ENCODE measurements around the gene ZP1. TPM values are rescaled to one million over a fixed set of nuclear protein-coding genes. Genes with fewer than 3 reads are reported as not detected.
A peak's percentile ranks its signal among the peaks of the same experiment; 100 is the strongest.
"Not testable (repeated sequence)": the region's sequence is repeated elsewhere in the genome, so short reads cannot be mapped to it uniquely, and the experiment has no call there.

Gene ZP1
- total RNA-seq, 5 donors from 2014 or later (not counting 1 experiment from before 2014, with no cell fraction given), result 0.20 to 1.0 TPM; not detected in 3

GRCh38 chr11:60906132-60906972 lies 39.0 kb downstream of the ZP1 start, which contains the start of gene PRPF19:
PRPF19 (minus strand) TSS chr11:60906585; CDS start chr11:60906382, 203 bp downstream.
- no peaks in the 10 kb centered on the region for H3K27me3 Mint-ChIP-seq
- Histone ChIP-seq H3K27me3 (replicated peaks in 1 of 2; ENCODE audit: control insufficient read depth in 2 of 2, extremely low read depth in 1 of 2, insufficient read depth in 2 of 2, low read length in 1 of 2) (no peaks in the 10 kb centered on the region), H3K27ac (ENCODE audit: low read length) (peak within 1 kb of the TSS; percentile 87), H3K4me3 (ENCODE audit: control insufficient read depth in 1 of 2, extremely low read depth in 1 of 2, low read length in 1 of 2) (peak within 1 kb of the TSS; percentile 72 to 89), H3K4me1 (ENCODE audit: control insufficient read depth in 1 of 2, extremely low read depth in 1 of 2, insufficient read depth in 2 of 2, low read length in 2 of 2) (peaks cover 24 to 36% of the 10 kb centered on the region in 2 experiments), H3K36me3 (ENCODE audit: control insufficient read depth in 2 of 2, extremely low read depth in 1 of 2, insufficient read depth in 1 of 2, low read length in 1 of 2) (peaks cover 10 to 35% of the 10 kb centered on the region in 2 donors), H3K9me3 (no peaks in the 10 kb centered on the region)
- ChIA-PET CTCF (interaction anchor here in 1 of 2 donors (0.7 to 2.0 kb wide), 2 partner anchors 7 to 9 kb away, joined by 3 to 11 read pairs; partner anchors contain the start of gene TMEM109), POLR2A (no interaction called here)
- ATAC-seq (replicated peaks in 1 of 4), result peak; percentile 92 to 97 (median 94)
- under 1% methylated on average over 75 of the region's 75 CpGs for WGBS (ENCODE audit: insufficient coverage)
- H3K4me3 Mint-ChIP-seq, result peak within 1 kb of the TSS; percentile 82 to 87 (median 86)
- no peaks in the 10 kb centered on the region for H3K9me3 Mint-ChIP-seq
- DNase-seq, result peak; percentile 97 to 100 (median 99)
- peaks cover 14% of the 10 kb centered on the region for H3K36me3 Mint-ChIP-seq
- H3K27ac Mint-ChIP-seq, result peak within 1 kb of the TSS; percentile 98 to 99
- peaks cover 53 to 61% (median 55%) of the 10 kb centered on the region in 3 donors for H3K4me1 Mint-ChIP-seq

DNA sequence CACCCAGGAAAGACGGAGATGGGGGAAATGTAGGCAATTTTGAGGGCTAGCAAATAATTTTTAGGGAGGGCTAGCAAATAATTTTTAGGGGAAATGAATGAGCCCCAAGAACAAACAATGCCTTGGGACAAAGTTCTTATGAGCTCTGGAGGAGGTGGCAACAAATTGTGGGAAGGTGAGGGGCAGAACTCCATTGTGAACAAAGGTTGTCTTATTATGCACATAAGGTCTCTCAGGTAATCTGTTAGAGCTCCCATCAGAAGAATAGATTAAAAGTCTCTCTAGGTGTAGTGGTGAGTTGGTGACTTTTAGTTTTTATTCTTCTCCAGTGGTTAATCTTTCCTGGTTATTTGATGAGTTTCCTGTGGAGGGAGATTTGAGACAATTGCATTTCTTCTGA lies 41.5 kb downstream of the ZP1 start:
- CTCF ChIA-PET, result no interaction called here
- POLR2A ChIA-PET, result interaction anchor here in 1 of 2 donors (0.5 kb wide), 1 partner anchor 183 kb away, joined by 5 read pairs; no protein-coding TSS in a partner anchor
- peaks cover 44 to 58% of the 10 kb centered on the region in 2 experiments for H3K4me1 ChIP-seq (ENCODE audit: control insufficient read depth in 1 of 2, extremely low read depth in 1 of 2, insufficient read depth in 2 of 2, low read length in 2 of 2)

GRCh38 chr11:60909680-60910280 lies 42.4 kb downstream of the ZP1 start:
- H3K27ac ChIP-seq (ENCODE audit: low read length); H3K4me3 ChIP-seq (ENCODE audit: control insufficient read depth in 1 of 2, extremely low read depth in 1 of 2, low read length in 1 of 2); H3K9me3 ChIP-seq; POLR2A ChIA-PET; CTCF ChIA-PET; H3K36me3 ChIP-seq (ENCODE audit: control insufficient read depth in 2 of 2, extremely low read depth in 1 of 2, insufficient read depth in 1 of 2, low read length in 1 of 2); H3K9me3 Mint-ChIP-seq; H3K27me3 Mint-ChIP-seq; H3K36me3 Mint-ChIP-seq; DNase-seq; ATAC-seq (replicated peaks in 1 of 4); H3K4me3 Mint-ChIP-seq; H3K27me3 ChIP-seq (replicated peaks in 1 of 2; ENCODE audit: control insufficient read depth in 2 of 2, extremely low read depth in 1 of 2, insufficient read depth in 2 of 2, low read length in 1 of 2): not testable (repeated sequence)
- Mint-ChIP-seq H3K27ac (peak overlapping the region in 1 of 2 donors; percentile 40), H3K4me1 (peaks cover 56 to 66% (median 65%) of the 10 kb centered on the region in 3 donors)
- H3K4me1 ChIP-seq (ENCODE audit: control insufficient read depth in 1 of 2, extremely low read depth in 1 of 2, insufficient read depth in 2 of 2, low read length in 2 of 2), result peaks cover 44 to 60% of the 10 kb centered on the region in 2 experiments
- 100% methylated on average over 1 of the region's 3 CpGs for WGBS (ENCODE audit: insufficient coverage)

More for the DNA sequence above, 41.5 kb downstream of the ZP1 start:
- no peak for DNase-seq
- Mint-ChIP-seq H3K4me1 (peaks cover 65 to 72% (median 70%) of the 10 kb centered on the region in 3 donors), H3K4me3 (no peak overlapping the region), H3K27ac (no peak overlapping the region), H3K9me3 (no peaks in the 10 kb centered on the region), H3K27me3 (no peaks in the 10 kb centered on the region), H3K36me3 (no peaks in the 10 kb centered on the region)
- WGBS (ENCODE audit: insufficient coverage), result 86% methylated on average over 1 of the region's 1 CpG
- H3K4me3 ChIP-seq (ENCODE audit: control insufficient read depth in 1 of 2, extremely low read depth in 1 of 2, low read length in 1 of 2), result no peak overlapping the region
- H3K36me3 ChIP-seq (ENCODE audit: control insufficient read depth in 2 of 2, extremely low read depth in 1 of 2, insufficient read depth in 1 of 2, low read length in 1 of 2), result peaks cover 0 to 10% of the 10 kb centered on the region in 2 donors
- H3K27me3 ChIP-seq (replicated peaks in 1 of 2; ENCODE audit: control insufficient read depth in 2 of 2, extremely low read depth in 1 of 2, insufficient read depth in 2 of 2, low read length in 1 of 2), result no peaks in the 10 kb centered on the region
- no peaks in the 10 kb centered on the region for H3K9me3 ChIP-seq
- no peak overlapping the region for H3K27ac ChIP-seq (ENCODE audit: low read length)
- no peak for ATAC-seq (replicated peaks in 1 of 4)

DNA sequence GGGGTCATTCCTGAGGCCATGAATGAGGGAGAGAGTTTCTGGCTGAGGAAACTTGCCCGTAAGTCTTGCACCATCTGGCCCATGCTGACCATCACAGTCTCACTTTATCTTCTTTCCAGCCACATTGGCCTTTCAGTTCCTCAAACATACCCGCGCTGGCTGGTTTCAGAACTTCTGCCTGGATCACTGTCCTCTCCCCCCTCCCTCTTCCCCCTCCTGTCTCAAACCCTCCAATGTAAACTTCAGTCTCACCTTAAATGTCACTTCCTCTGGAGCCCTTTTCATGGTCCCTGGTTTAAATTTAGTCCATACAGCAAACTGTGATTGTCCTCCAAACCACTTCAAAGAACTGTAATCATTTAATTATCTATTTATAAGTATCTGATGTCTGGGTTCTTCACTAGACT lies 42.9 kb downstream of the ZP1 start:
- H3K27me3 Mint-ChIP-seq, result no peaks in the 10 kb centered on the region
- H3K4me1 Mint-ChIP-seq, result peaks cover 57 to 66% (median 66%) of the 10 kb centered on the region in 3 donors
- 53% methylated on average over 3 of the region's 3 CpGs for WGBS (ENCODE audit: insufficient coverage)
- no peaks in the 10 kb centered on the region for H3K9me3 ChIP-seq
- H3K27me3 ChIP-seq (replicated peaks in 1 of 2; ENCODE audit: control insufficient read depth in 2 of 2, extremely low read depth in 1 of 2, insufficient read depth in 2 of 2, low read length in 1 of 2), result no peaks in the 10 kb centered on the region
- H3K27ac Mint-ChIP-seq, result peak overlapping the region in 1 of 2 donors; percentile 72
- peaks cover 42 to 60% of the 10 kb centered on the region in 2 experiments for H3K4me1 ChIP-seq (ENCODE audit: control insufficient read depth in 1 of 2, extremely low read depth in 1 of 2, insufficient read depth in 2 of 2, low read length in 2 of 2)
- H3K36me3 Mint-ChIP-seq, result no peaks in the 10 kb centered on the region
- POLR2A ChIA-PET, result no interaction called here
- no peak overlapping the region for H3K4me3 ChIP-seq (ENCODE audit: control insufficient read depth in 1 of 2, extremely low read depth in 1 of 2, low read length in 1 of 2)
- CTCF ChIA-PET, result no interaction called here
- no peaks in the 10 kb centered on the region for H3K36me3 ChIP-seq (ENCODE audit: control insufficient read depth in 2 of 2, extremely low read depth in 1 of 2, insufficient read depth in 1 of 2, low read length in 1 of 2)
- ATAC-seq (replicated peaks in 1 of 4) (no peak), DNase-seq (peak in 1 of 35 experiments; percentile 26)
- no peaks in the 10 kb centered on the region for H3K9me3 Mint-ChIP-seq
- no peak overlapping the region for H3K4me3 Mint-ChIP-seq
- no peak overlapping the region for H3K27ac ChIP-seq (ENCODE audit: low read length)

GRCh38 chr11:60910711-60911380 lies 43.5 kb downstream of the ZP1 start:
- CTCF ChIA-PET, result interaction anchor here in 1 of 2 donors (1.1 kb wide), 1 partner anchor 11 kb away, joined by 3 read pairs; no protein-coding TSS in a partner anchor
- Mint-ChIP-seq H3K4me1 (peaks cover 59 to 66% (median 66%) of the 10 kb centered on the region in 3 donors), H3K4me3 (peak overlapping the region in 1 of 3 donors; percentile 97), H3K36me3 (no peaks in the 10 kb centered on the region), H3K27me3 (no peaks in the 10 kb centered on the region), H3K9me3 (no peaks in the 10 kb centered on the region), H3K27ac (peak overlapping the region; percentile 66 to 72)
- WGBS (ENCODE audit: insufficient coverage), result 92% methylated on average over 2 of the region's 5 CpGs
- ATAC-seq (replicated peaks in 1 of 4), result no peak
- POLR2A ChIA-PET, result no interaction called here
- Histone ChIP-seq H3K27ac (ENCODE audit: low read length) (no peak overlapping the region), H3K27me3 (replicated peaks in 1 of 2; ENCODE audit: control insufficient read depth in 2 of 2, extremely low read depth in 1 of 2, insufficient read depth in 2 of 2, low read length in 1 of 2) (no peaks in the 10 kb centered on the region), H3K36me3 (ENCODE audit: control insufficient read depth in 2 of 2, extremely low read depth in 1 of 2, insufficient read depth in 1 of 2, low read length in 1 of 2) (no peaks in the 10 kb centered on the region), H3K9me3 (no peaks in the 10 kb centered on the region), H3K4me3 (ENCODE audit: control insufficient read depth in 1 of 2, extremely low read depth in 1 of 2, low read length in 1 of 2) (no peak overlapping the region), H3K4me1 (ENCODE audit: control insufficient read depth in 1 of 2, extremely low read depth in 1 of 2, insufficient read depth in 2 of 2, low read length in 2 of 2) (peaks cover 40 to 60% of the 10 kb centered on the region in 2 experiments)
- no peak for DNase-seq

Data from T-cell (primary cell).